ENCODE data around the gene RNF152.

DNA sequence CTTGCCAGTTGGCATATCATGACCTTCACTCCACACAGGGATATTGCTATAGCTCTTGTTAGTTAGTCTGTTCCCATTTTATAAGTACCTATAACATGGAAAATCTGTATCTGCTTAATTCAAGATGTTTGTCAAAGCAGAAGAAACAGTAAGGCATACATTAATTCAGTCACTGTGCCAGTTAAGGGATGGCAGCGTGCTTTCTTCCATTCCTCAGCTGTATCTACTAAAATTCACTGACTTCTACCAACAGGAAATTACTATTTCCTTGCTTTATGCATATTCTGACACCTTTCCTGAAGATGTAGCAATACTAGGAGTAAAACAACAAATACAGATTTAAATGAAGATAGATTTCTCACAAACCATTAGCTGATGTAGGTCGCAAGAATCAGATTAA is 59.9 kb downstream of the RNF152 start:
- TF ChIP-seq POLR2AphosphoS5 (IDR thresholded peaks at IDR 0.05), result no peak
- TF ChIP-seq, protein P1, sequence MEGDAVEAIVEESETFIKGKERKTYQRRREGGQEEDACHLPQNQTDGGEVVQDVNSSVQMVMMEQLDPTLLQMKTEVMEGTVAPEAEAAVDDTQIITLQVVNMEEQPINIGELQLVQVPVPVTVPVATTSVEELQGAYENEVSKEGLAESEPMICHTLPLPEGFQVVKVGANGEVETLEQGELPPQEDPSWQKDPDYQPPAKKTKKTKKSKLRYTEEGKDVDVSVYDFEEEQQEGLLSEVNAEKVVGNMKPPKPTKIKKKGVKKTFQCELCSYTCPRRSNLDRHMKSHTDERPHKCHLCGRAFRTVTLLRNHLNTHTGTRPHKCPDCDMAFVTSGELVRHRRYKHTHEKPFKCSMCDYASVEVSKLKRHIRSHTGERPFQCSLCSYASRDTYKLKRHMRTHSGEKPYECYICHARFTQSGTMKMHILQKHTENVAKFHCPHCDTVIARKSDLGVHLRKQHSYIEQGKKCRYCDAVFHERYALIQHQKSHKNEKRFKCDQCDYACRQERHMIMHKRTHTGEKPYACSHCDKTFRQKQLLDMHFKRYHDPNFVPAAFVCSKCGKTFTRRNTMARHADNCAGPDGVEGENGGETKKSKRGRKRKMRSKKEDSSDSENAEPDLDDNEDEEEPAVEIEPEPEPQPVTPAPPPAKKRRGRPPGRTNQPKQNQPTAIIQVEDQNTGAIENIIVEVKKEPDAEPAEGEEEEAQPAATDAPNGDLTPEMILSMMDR (IDR thresholded peaks at IDR 0.05), result no peak
- TF ChIP-seq POLR2A (IDR thresholded peaks at IDR 0.05), result no peak
